Testis (tissue), 2 donors: Measurements from ENCODE around the gene MAN2A2.

ENCODE experiments used
- CTCF ChIP-seq, 3 experiments: fragments of 450-650 bp in 2 of 3; fragments of 200-600 bp in 1 of 3; sonication (generic) in 1 of 3; IDR thresholded peaks; one replicate each; pipeline ENCODE4 v1.5.1; 2016 to 2019; ENCODE audit warnings: antibody characterized with exemption in 3 of 3, mild to moderate bottlenecking in 2 of 3, moderate library complexity in 1 of 3
- POLR2A ChIP-seq: fragments of 450-650 bp; IDR thresholded peaks from one replicate; pipeline ENCODE4 v1.6.1; 2017; ENCODE audit warnings: antibody characterized with exemption, mild to moderate bottlenecking, moderate library complexity

GRCh38 chr15:90884719-90885431, 18.2 kb upstream of the MAN2A2 start:
- no peak for TF ChIP-seq CTCF (IDR thresholded peaks at IDR 0.05)
- no peak for TF ChIP-seq POLR2A
